H1 (cell line): ENCODE results near the gene CCT3. TPM values are rescaled to one million over a fixed set of nuclear protein-coding genes. Genes with fewer than 3 reads are reported as not detected.

Experiments used
- EP300 ChIP-seq, 2 experiments: IDR thresholded peaks; 1 replicate in 1 of 2; 2 replicates in 1 of 2; pipeline ENCODE4 v1.6.1; 2011 to 2012; ENCODE audit warnings: low read depth in 2 of 2, low read length in 2 of 2, mild to moderate bottlenecking in 2 of 2, borderline replicate concordance in 1 of 2, inconsistent platforms in 1 of 2, moderate library complexity in 1 of 2
- KDM4A ChIP-seq: IDR thresholded peaks from one replicate; pipeline ENCODE4 v1.7.1; 2012; ENCODE audit warnings: low read depth, mild to moderate bottlenecking, moderate library complexity, low read length, inconsistent platforms; ENCODE audit not compliant: severe bottlenecking
- NRF1 ChIP-seq: IDR thresholded peaks from 2 replicates; pipeline ENCODE4 v1.6.1; 2011; ENCODE audit warnings: mild to moderate bottlenecking, low read depth, low read length, improper control_type of control experiment
- TAF7 ChIP-seq: optimal IDR thresholded peaks from 2 replicates; pipeline ENCODE3; 2011; ENCODE audit warnings: low read depth, mild to moderate bottlenecking, inconsistent platforms, low read length, moderate library complexity, borderline replicate concordance
- polyA plus RNA-seq, 7 experiments: library from polyadenylated mRNA; depleted of rRNA in 3 of 7; stranded (reverse) in 5 of 7; unstranded in 2 of 7; fragments of >200 nt in 5 of 7; fragments of 200-250 nt in 2 of 7; gene quantifications; 1 replicate in 5 of 7; 2 replicates in 1 of 7; 4 replicates in 1 of 7; pipeline versions ENCODE4 v1.2.1 to v1.2.3, GENCODE V29; 2011 to 2013; ENCODE audit warnings: missing spikeins in 2 of 7, mixed read lengths in 2 of 7
- total RNA-seq: library from RNA; stranded (reverse); fragmentation: NEBNext Ultra II Directional; extraction: Animal tissue kit (Norgen Biotek cat#: 25700); gene quantifications from 2 replicates; pipeline ENCODE4 v1.2.1, GENCODE V29; 2021
- TF ChIP-seq, protein P1 (sequence below): IDR thresholded peaks from 2 replicates; pipeline ENCODE4 v1.6.1; 2012; ENCODE audit warnings: inconsistent platforms

CCT3 gene
- total and polyA plus RNA-seq, 2 of the 8 experiments (the other 6 are each of a cell fraction or from before 2014, with no cell fraction given) = 431 to 480 TPM

- peak; percentile 67 for TF ChIP-seq NRF1
- TF ChIP-seq, protein P1, sequence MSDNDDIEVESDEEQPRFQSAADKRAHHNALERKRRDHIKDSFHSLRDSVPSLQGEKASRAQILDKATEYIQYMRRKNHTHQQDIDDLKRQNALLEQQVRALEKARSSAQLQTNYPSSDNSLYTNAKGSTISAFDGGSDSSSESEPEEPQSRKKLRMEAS = peak; percentile 76
- no peak for TF ChIP-seq KDM4A
- TF ChIP-seq EP300 (IDR thresholded peaks at IDR 0.05; ENCODE audit: borderline replicate concordance in 1 of 2, low read depth in 2 of 2, low read length in 2 of 2) = no peak
- TF ChIP-seq TAF7 = peak; percentile 46
Measured at GRCh38 chr1:156291226-156292061, 46.6 kb downstream of the CCT3 start (continued).
